TTC549 (cell line): ENCODE data around the gene MOCS1.

ENCODE experiments used
- FAIRE-seq: peaks from 2 replicates; lab custom pipeline; 2012; peaks lifted over from hg19 to GRCh38; lab: Jason Lieb, UNC

The MOCS1 gene

GRCh38 chr6:39948199-39948791, 14.0 kb upstream of the MOCS1 start:
- FAIRE-seq: no peak

- no peak for FAIRE-seq
Measured at GRCh38 chr6:39947611-39948068, 13.4 kb upstream of the MOCS1 start.

GRCh38 chr6:39945626-39946025, 11.4 kb upstream of the MOCS1 start:
- FAIRE-seq: no peak

GRCh38 chr6:39942903-39943580, 8.8 kb upstream of the MOCS1 start:
- FAIRE-seq: no peak

GRCh38 chr6:39941820-39942219, 7.6 kb upstream of the MOCS1 start:
- FAIRE-seq: no peak

GRCh38 chr6:39941138-39941537, 6.9 kb upstream of the MOCS1 start:
- no peak for FAIRE-seq

GRCh38 chr6:39938773-39939654, 4.8 kb upstream of the MOCS1 start:
- no peak for FAIRE-seq

GRCh38 chr6:39937686-39938333, 3.5 kb upstream of the MOCS1 start:
- FAIRE-seq: no peak

- FAIRE-seq: no peak
Measured at GRCh38 chr6:39936857-39937256, 2.6 kb upstream of the MOCS1 start.

- FAIRE-seq: no peak
Measured at GRCh38 chr6:39935241-39935640, 979 bp upstream of the MOCS1 start.

- no peak for FAIRE-seq
Measured at GRCh38 chr6:39933669-39934130, 562 bp downstream of the MOCS1 start.

GRCh38 chr6:39932386-39932910, 1.8 kb downstream of the MOCS1 start:
- no peak for FAIRE-seq

- FAIRE-seq: no peak
Measured at GRCh38 chr6:39931607-39932006, 2.7 kb downstream of the MOCS1 start.

GRCh38 chr6:39930540-39930939, 3.7 kb downstream of the MOCS1 start:
- FAIRE-seq: no peak

GRCh38 chr6:39929733-39930461, 4.4 kb downstream of the MOCS1 start:
- no peak for FAIRE-seq

GRCh38 chr6:39929039-39929732, 5.1 kb downstream of the MOCS1 start:
- no peak for FAIRE-seq

- no peak for FAIRE-seq
Measured at GRCh38 chr6:39927159-39927558, 7.1 kb downstream of the MOCS1 start.

- no peak for FAIRE-seq
Measured at GRCh38 chr6:39926668-39927067, 7.6 kb downstream of the MOCS1 start.

GRCh38 chr6:39925931-39926290, 8.4 kb downstream of the MOCS1 start:
- no peak for FAIRE-seq

- FAIRE-seq: no peak
Measured at GRCh38 chr6:39925191-39925930, 8.9 kb downstream of the MOCS1 start.
